GM19240 (cell line): ENCODE measurements around the gene GNAQ.
"Not testable (repeated sequence)": the region's sequence is repeated elsewhere in the genome, so short reads cannot be mapped to it uniquely, and the experiment has no call there.

ENCODE experiments used
- DNase-seq: peaks from one replicate; pipeline ENCODE4 v3.0.0; 2011; ENCODE audit warnings: low spot score; ENCODE audit not compliant: insufficient read length

The GNAQ gene

DNA sequence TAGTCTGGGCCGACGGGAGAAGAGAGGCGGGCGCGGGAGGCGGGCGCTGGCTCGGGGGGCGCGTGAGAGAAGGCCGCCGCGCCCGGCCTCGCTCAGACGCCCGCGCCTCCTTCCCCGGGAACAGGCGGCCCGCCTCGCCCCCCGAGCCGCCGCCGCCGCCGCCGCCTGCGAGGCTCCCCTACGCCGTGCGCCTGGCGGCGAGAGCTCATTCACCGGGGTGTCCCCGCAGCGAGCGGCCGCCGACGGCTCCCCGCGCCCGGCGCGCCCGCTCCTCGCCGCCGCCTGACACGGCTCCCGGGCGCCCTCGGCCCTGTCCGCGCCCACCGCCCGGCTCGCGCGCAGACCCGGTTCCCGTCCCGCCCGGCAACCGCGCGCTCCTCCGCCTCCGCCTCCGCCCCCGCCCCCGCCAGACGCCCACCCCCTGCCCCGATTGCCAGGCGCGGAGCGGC, at the start of gene GNAQ:
Gene GNAQ (minus strand): TSS at position 368 of the 449 bp plus-strand sequence. CDS start 576 bp downstream, outside the sequence.
- no peak for DNase-seq

DNA sequence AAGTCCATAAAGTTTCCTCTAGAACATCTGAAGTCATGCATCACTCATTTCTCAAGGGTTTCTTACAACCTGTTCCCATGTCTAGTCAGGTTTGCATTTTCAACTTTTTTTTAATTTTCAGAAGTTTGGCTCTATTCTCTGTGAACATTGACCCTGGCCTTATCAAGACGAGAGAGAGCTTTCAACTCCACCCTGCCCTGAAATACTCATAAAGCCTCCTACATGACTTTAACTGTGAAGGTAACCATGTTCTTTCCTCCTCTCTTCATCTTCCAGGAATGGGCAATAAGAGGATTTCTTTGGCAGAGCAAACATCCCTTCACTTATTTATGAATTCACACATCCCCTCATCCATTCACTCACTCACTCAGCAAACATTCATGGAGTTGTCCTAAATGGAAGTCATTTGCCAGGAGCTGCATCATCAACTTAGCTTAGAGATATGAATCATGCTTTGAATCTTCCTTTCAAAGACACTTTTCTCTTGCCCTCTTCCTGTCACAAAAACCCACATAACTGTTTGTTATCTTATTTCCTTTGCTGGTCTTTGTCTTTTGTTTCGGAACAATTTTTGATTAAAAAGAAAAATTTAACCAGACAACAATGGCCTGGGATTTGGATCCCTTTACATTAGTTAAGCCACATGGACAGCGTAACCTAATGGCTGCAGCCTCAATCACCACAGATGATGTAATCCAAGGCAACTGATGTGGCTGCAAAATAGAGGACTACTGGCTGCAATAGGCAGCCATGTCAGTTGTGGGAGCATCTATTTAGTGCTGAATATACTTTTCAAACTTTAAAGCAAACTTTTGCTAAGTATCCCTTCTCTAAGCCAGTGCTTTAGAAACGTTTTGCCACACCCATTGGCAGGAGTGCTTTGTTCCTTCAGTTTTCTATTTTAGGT, 43.0 kb upstream of the GNAQ start:
- no peak for DNase-seq

DNA sequence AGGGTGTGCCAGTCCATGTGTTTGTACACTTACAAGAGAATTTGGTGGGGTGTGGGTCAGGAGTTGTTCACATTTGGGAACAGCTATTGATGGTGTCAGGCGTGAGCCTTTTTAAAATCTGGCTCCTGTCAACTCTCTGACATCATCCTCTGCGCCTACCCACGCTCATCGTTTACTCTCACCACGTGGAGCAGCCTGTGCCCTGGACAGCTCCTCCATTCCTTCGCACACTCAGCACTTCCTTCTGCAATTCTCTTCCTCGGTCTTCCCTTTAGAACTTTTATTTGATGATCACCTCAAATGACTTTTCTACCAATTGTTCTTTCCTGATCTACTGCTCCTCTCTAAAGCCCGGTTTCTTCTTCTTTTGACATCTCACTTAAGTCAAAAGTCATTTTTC, 42.1 kb upstream of the GNAQ start:
- DNase-seq, result no peak

DNA sequence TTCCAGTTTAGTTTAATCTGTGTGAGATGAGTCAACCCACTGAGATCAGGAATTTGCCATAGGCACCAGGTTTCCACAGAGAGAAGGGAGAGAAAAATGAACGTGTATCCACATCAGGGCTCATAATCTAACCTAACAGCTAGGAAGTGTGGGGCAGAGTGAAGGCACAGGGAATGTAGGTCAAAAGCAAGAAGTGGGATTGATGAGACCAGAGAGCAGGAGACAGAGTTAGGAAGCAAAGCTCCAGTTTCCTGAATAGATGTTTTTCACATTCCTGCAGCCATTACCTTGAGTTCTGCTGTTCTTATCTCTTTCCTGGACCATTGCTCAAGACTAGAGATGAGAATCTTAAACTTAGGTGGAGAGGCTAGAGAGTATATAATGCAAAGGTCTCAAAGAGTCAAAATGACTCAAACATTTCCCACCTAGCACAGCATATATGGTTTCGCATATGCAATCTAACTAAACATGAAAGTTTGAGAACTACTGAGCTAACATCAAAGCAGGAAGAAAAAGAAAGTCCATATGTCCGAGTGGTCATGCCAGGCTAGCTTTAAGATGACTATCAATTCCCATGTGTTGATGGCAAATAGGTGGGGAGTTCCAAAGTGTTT, 41.1 kb upstream of the GNAQ start:
- DNase-seq, result no peak

DNA sequence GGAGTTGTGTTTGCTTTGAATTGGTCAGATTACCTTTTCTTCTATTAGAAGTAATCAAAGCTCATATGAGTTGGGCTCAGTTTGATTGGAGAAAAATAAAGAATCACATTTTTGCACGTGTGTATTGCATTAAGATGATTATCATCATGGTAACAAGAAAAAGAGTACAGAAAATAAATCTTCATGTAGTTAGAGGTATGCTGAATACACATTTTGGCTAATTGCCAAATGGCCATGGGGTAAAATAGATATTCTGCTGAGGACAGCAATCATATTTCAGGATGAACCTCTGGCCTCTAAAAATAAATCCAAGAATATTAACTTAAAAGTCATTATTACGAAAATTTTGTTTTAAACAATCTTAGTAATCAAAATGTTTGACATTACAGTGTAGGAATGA, 38.9 kb upstream of the GNAQ start:
- DNase-seq, result no peak

DNA sequence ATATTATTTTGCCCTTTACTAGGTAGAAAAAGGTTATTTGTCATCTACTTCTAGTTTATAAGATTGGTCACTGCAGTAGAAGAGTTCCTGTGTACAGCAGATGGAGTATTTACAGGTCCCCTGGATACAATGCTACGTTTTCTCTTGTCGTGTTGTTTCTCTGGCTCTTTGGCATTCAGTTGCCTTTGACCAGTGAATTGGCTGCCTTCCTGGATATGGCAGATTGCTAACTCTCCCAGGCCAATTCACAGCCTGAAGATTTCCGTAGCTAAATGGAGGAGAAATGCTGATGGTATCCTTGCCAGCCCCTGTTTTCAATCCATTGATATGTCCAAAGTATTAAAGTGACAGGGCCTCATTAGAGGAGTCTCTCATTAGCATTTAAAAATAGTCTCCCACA, 32.5 kb upstream of the GNAQ start:
- no peak for DNase-seq

DNA sequence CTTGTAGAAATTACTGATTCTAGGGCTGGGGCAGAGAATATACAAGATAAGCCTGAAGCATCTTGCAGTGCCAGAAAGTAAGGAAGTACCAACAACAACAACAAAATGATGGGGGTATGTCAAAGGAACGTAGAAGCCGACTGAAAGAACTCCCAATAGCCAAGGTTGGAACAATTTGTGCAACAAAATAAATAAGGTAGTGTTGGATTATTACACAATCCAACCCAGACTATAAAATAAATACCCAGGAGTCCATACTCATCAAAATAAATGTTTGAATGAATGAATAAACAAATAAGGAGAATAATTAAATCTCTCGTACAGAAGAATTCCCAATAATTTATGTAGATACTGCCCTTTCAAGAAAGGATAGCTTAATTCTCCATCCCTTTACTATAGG, 31.1 kb upstream of the GNAQ start:
- no peak for DNase-seq

DNA sequence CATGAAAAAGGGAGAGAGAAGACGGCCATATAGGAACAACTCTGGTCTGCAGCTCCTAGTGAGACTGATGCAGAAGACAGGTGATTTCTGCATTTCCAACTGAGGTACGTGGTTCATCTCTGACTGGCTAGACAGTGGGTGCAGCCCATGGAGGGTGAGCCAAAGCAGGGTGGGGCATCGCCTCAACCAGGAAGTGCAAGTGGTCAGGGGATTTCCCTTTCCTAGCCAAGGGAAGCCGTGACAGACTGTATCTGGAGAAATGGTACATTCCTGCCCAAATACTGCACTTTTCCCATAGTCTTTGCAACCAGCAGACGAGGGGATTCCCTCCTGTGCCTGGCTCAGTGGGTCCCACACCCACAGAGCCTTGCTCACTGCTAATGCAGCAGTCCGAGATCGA, 22.6 kb upstream of the GNAQ start:
- not testable (repeated sequence) for DNase-seq

DNA sequence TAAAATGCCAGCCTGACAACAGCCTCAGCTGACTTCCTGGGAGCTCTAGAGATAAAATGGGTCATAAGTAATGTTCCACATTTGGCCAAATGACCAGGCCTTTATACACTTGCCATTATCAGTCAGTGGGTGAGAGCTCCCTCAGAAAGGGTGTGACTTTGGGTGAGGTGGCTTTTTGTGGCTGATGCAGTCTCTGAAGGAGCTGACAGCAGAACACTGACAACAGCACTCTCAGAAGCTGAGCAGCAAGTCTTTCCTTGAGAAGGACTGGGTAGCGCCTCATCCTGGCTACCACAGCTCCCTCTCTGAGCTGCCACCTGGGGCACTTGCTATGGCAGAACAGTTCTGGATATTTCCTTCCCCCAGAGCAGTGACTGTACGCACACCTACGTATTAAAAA, 22.0 kb upstream of the GNAQ start:
- DNase-seq, result no peak

DNA sequence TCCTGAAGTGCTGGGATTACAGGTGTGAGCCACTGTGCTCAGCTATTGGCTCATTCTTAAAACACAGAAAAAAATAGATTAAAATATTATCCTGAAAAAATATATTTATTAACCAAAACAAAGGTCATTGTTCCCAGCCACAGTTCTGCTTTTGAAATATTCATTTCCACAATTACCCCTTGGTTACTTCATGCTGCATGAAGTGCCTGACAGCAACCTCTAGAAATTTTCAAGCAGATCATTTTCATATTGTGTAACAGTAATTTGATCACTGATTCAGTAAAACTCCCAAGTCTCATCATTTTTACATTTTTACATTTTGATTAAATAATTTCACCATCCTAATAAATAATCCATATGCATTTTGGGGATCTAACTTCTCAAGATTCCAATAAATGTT, 18.8 kb upstream of the GNAQ start:
- no peak for DNase-seq

DNA sequence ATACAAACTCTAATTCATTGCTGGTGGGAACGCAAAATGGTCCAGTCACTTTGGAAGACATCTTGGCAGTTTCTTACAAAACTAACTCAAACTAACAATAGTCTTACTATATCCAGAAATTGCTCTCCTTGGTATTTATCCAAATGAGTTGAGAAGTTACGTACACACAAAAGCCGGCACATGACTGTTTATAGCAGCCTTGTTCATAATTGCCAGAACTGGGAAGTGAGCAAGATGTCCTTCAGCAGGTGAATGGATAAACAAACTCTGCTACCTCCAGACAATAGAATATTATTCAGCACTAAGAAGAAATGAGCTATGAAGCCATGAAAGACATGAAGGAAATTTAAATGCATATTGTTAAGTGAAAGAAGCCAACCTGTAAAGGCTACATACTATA, 17.9 kb upstream of the GNAQ start:
- DNase-seq, result no peak

DNA sequence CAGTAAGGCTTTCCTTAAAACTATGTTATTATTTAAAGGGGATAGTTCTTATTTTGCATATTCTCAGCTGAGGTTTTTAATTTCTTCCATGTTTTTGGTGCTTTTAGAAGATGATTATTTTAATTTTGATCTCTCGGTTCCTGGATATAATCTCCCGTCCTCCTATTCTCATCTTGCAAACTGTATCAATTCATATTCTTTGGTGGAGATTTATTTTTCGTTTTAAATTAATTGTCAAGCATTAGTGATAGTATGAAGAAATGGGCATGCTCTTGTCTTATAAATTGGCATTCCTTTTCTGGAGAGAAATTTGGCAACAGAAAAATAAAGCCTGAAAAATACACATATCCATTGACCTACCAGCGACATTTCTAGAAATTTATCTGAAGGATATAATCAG, 15.5 kb upstream of the GNAQ start:
- no peak for DNase-seq

DNA sequence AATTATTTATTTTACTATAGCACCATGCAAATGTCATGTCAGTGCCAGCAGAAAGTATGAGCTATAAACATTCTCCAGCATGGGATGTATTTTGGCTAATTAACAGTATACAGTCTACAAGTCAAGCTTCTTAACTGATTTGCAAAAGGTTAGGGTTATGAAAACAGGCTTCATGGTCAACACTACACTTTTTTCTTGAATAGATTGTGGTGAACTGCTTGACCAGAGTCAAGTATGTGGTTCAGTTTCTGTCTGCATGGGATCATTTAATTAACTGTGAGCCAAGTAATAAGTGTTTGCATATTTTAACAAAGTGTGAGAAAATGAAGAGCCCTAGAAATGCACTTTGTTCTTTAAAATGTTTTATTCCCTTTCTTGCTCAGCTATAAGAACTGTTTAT, 14.5 kb upstream of the GNAQ start:
- DNase-seq, result no peak

DNA sequence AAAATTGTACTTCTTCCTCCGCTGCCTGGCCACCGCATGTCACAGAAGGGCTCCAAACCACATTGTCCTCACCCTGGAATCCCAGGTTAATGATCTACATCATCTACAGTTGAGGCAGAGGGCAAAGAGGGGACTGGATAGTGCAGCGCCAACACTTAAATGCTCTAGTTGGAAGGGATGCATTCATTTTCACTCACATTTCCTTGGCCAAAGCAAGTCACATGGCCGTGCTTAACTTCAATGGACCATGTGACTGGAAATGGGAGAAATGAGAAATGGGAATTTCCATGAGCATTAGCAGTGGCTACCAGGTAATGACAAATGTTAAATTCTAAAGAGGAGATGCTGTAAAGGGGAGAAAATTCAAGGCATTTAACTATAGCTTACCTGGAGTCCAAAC, 13.3 kb upstream of the GNAQ start:
- DNase-seq, result no peak

DNA sequence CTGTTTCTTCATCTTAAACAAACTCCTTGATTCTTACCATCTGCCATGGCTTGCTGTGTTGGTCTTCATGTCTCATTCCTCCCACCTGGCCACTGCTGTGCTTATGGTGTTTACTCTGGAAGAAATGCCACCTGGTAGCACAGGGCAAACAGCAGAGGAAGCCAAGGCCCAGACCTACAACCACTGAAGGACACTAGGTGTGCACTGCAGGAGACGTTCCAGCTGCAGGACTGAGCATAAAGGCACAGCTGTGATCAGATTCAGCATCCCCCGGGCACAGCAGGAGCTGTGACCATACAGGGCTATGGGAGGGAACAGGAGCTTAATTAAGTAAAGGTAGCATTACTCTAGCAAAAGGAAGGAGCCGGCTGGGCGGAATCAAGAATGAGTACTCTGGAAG, 12.6 kb upstream of the GNAQ start:
- no peak for DNase-seq

DNA sequence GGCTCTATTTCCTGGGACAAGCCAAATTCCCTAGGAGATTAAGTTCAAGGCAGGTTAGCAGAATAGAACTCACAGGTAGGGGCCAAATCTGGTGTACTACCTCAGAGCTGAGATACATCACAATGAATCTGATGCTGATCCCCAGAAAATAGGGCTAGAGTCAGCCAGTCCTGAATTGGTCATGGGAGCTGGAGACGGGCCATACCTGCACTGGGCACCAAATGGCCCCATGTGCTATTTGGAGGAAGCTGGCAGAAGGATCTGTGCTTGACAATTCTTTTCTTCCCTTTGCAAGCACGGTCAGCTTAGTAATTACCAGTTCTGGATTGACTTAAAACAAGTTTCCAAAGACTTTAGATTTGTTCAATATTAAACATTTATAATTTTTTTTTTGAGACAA, 10.4 kb upstream of the GNAQ start:
- DNase-seq, result no peak

DNA sequence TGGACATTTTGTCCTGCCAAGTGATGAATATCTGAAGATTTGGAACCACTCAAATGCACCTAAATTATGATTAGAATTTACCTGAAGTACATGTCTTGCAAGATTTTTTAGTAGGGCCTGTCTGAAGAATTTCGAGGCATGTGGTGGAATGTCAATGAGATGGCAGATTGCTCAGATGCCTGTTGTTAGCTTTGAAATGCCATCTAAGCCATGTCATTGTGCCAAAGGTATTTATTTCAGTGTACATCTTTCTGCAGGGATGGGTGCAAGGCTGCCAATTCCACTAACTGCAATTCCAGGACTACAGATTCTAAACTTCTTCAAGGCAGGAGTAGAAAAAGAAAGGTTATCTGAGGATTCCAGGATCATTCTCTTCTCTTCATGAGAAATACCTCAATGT, 9.1 kb upstream of the GNAQ start:
- no peak for DNase-seq

DNA sequence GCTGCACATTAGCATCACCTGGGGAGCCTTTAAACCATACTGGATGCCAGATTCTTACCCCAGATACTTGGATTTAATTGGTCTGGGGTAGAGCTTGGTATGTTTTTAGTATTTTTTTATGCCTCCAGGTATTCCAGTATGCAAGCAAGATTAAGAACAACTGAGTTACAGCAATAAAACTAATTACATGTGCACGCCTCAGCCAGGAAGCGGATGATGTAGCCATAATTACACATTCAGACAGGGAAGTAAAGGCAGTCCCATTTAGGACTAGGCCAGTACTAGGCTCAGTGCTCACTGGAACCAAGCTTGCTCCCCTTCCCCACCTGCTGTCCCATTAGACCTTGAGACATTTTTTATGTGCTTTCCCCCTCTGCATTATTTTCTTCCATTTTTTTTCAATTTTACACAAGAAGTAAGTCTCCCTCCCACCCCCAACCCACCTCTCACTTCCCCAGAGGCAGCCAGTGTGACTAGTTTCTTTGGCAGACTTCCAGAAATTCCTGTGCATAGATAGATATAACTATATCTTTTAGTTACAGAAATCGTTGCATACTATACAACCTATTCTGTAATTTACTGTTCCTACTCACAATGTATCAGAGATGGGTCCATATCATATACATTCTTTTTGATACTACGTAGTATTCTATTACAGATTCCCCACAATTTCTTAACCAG, 7.1 kb upstream of the GNAQ start:
- DNase-seq, result no peak

DNA sequence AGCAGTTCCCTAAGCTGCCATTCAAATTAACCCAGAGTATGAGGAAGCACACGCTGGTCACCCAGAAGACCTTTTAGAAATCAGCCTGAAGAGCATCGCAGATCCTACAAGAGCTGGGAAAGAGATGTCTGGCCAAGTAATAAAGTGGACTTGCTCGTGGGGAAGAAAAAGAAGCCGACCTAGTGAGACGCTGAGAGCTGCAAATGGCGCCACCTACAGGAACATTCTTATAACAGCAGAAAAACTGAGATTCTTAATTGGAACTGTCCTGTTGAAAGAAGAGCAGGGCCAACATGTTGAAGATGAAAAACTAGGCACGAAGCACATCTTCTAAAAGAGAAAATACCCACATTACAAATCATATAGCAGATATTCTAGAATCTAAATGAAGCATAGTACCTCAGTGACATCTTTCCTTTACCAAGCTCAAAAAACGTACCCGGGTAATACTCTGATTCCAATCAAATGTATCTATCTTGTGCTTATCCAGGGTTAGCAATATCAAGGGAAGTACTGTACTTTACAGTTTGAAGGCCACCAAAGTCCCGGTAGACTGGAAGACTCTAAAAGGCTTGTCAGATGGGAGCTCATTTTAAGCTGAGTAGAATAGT, 3.9 kb upstream of the GNAQ start:
- DNase-seq, result no peak

DNA sequence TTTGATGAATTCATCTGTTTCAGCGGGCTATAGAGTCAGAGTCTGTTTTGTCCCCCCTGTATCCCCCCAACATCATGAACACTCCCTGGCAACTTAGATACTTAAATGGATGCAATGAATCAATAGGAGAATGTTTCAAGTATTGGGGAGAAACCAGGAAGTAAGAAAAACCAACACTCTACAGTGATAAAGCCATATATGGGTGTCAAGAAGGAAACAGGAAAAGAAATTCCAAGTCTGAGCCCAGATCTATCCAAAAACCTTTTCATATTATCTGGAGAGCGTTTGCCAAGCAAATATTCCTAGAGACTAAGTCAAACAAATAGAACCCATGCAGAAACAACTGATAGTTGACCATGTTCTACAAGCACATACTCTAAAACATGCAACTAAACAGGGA, 2.3 kb upstream of the GNAQ start:
- no peak for DNase-seq

DNA sequence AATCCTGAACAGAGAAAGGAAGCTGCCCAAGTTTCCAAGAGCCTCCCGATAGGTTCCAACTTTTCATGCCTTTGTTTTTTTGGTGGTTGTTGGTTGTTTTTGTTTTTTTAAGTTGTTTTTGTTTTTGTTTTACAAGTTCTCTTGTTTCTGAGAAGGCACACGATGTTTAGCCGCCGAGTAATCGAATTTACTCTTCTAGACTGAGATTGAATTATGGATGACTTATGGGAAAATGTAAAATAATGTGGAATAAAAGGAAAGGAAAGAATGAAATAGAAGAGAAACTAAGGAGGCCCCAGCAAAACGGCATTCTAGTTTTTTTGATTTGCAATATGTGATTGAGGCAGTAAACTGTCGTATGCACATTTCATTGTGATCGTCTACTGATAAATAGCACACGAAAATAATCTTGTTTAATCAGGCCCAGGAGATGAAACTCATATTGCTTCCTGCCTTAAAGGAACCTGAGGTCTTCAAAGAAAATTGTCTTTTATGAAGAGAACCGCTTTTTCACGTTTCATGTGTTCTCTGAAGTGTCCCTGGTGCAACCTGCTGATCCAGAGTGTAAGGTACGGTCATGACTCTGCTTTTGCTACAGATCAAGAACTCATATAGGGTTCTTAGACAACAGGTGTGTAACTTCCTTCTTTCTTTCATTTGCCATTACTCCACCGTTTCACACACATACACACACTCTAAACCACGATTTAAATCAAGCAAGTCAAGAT, 1.3 kb upstream of the GNAQ start:
- DNase-seq, result no peak
